Measurements from ENCODE around the gene ASMTL.
A peak's percentile ranks its signal among the peaks of the same experiment; 100 is the strongest.
"Not testable (repeated sequence)": the region's sequence is repeated elsewhere in the genome, so short reads cannot be mapped to it uniquely, and the experiment has no call there.

The ASMTL gene

GRCh38 chrX:1452516-1453394, at the start of gene ASMTL:
ASMTL (minus strand) TSS chrX:1452909; CDS start chrX:1452840, 69 bp downstream.
- peak; percentile 100 for DNase-seq
- in situ Hi-C loops (cut with MboI; ENCODE audit: low pct_unique_long_range_greater_than_20kb, low sequenced_read_pairs): loop anchor here (25.0 kb wide), 1 partner anchor 1160 kb away; no protein-coding TSS in a partner anchor

GRCh38 chrX:1502241-1502640, 49.5 kb upstream of the ASMTL start:
- in situ Hi-C loops (cut with MboI; ENCODE audit: low pct_unique_long_range_greater_than_20kb, low sequenced_read_pairs): no loop called here
- DNase-seq: peak; percentile 96

- peak; percentile 66 for DNase-seq
- in situ Hi-C loops (cut with MboI; ENCODE audit: low pct_unique_long_range_greater_than_20kb, low sequenced_read_pairs): no loop called here
Measured at GRCh38 chrX:1500701-1501624, 48.3 kb upstream of the ASMTL start.

GRCh38 chrX:1496076-1496475, 43.4 kb upstream of the ASMTL start:
- no peak for DNase-seq
- in situ Hi-C loops (cut with MboI; ENCODE audit: low pct_unique_long_range_greater_than_20kb, low sequenced_read_pairs): no loop called here

GRCh38 chrX:1493877-1494510, 41.3 kb upstream of the ASMTL start:
- in situ Hi-C loops (cut with MboI; ENCODE audit: low pct_unique_long_range_greater_than_20kb, low sequenced_read_pairs): no loop called here
- peak; percentile 89 for DNase-seq

- DNase-seq: peak; percentile 74
- in situ Hi-C loops (cut with MboI; ENCODE audit: low pct_unique_long_range_greater_than_20kb, low sequenced_read_pairs): no loop called here
Measured at GRCh38 chrX:1493412-1493811, 40.7 kb upstream of the ASMTL start.

- in situ Hi-C loops (cut with MboI; ENCODE audit: low pct_unique_long_range_greater_than_20kb, low sequenced_read_pairs): no loop called here
- DNase-seq: no peak
Measured at GRCh38 chrX:1492421-1493012, 39.8 kb upstream of the ASMTL start.

- peak; percentile 81 for DNase-seq
- in situ Hi-C loops (cut with MboI; ENCODE audit: low pct_unique_long_range_greater_than_20kb, low sequenced_read_pairs): no loop called here
Measured at GRCh38 chrX:1491851-1492349, 39.2 kb upstream of the ASMTL start.

GRCh38 chrX:1491248-1491647, 38.5 kb upstream of the ASMTL start:
- in situ Hi-C loops (cut with MboI; ENCODE audit: low pct_unique_long_range_greater_than_20kb, low sequenced_read_pairs); DNase-seq: not testable (repeated sequence)

GRCh38 chrX:1490723-1491122, 38.0 kb upstream of the ASMTL start:
- DNase-seq; in situ Hi-C loops (cut with MboI; ENCODE audit: low pct_unique_long_range_greater_than_20kb, low sequenced_read_pairs): not testable (repeated sequence)

GRCh38 chrX:1489354-1489753, 36.6 kb upstream of the ASMTL start:
- in situ Hi-C loops (cut with MboI; ENCODE audit: low pct_unique_long_range_greater_than_20kb, low sequenced_read_pairs); DNase-seq: not testable (repeated sequence)

GRCh38 chrX:1488745-1489144, 36.0 kb upstream of the ASMTL start:
- in situ Hi-C loops (cut with MboI; ENCODE audit: low pct_unique_long_range_greater_than_20kb, low sequenced_read_pairs): no loop called here

GRCh38 chrX:1488141-1488540, 35.4 kb upstream of the ASMTL start:
- in situ Hi-C loops (cut with MboI; ENCODE audit: low pct_unique_long_range_greater_than_20kb, low sequenced_read_pairs): no loop called here

More at GRCh38 chrX:1488745-1489144, 36.0 kb upstream of the ASMTL start:
- DNase-seq: no peak

GRCh38 chrX:1487401-1487800, 34.7 kb upstream of the ASMTL start:
- DNase-seq: no peak
- in situ Hi-C loops (cut with MboI; ENCODE audit: low pct_unique_long_range_greater_than_20kb, low sequenced_read_pairs): no loop called here

More at GRCh38 chrX:1488141-1488540, 35.4 kb upstream of the ASMTL start:
- no peak for DNase-seq

GRCh38 chrX:1486749-1487361, 34.1 kb upstream of the ASMTL start:
- DNase-seq: no peak
- in situ Hi-C loops (cut with MboI; ENCODE audit: low pct_unique_long_range_greater_than_20kb, low sequenced_read_pairs): no loop called here

GRCh38 chrX:1486177-1486576, 33.5 kb upstream of the ASMTL start:
- DNase-seq: no peak
- in situ Hi-C loops (cut with MboI; ENCODE audit: low pct_unique_long_range_greater_than_20kb, low sequenced_read_pairs): no loop called here

GRCh38 chrX:1485033-1485432, 32.3 kb upstream of the ASMTL start:
- no peak for DNase-seq
- in situ Hi-C loops (cut with MboI; ENCODE audit: low pct_unique_long_range_greater_than_20kb, low sequenced_read_pairs): no loop called here

GRCh38 chrX:1484638-1485019, 31.9 kb upstream of the ASMTL start:
- DNase-seq: peak; percentile 59
- in situ Hi-C loops (cut with MboI; ENCODE audit: low pct_unique_long_range_greater_than_20kb, low sequenced_read_pairs): no loop called here
